Osteoblast (primary cell): ENCODE measurements around the gene C18orf63. TPM values are rescaled to one million over a fixed set of nuclear protein-coding genes. Genes with fewer than 3 reads are reported as not detected.

Source experiments
- DNase-seq: peaks from one replicate; pipeline ENCODE4 v3.0.0; 2011; ENCODE audit warnings: low spot score, mixed read lengths; ENCODE audit not compliant: insufficient read length; ENCODE audit errors: missing footprints
- H2AFZ ChIP-seq: 2 replicates; pipeline ENCODE4 v1.6.0; 2011; ENCODE audit warnings: mild to moderate bottlenecking, low read length
- H3K27ac ChIP-seq: 2 replicates; pipeline ENCODE4 v1.5.1; 2011; ENCODE audit warnings: mild to moderate bottlenecking, low read depth, low read length, moderate library complexity
- H3K27me3 ChIP-seq: 2 replicates; pipeline ENCODE4 v1.6.0; 2012; ENCODE audit warnings: mild to moderate bottlenecking, control low read depth, inconsistent platforms, low read length, moderate library complexity; ENCODE audit not compliant: insufficient read depth
- H3K36me3 ChIP-seq: 2 replicates; pipeline ENCODE4 v1.5.1; 2011; ENCODE audit warnings: mild to moderate bottlenecking, low read length, control low read depth, moderate library complexity; ENCODE audit not compliant: insufficient read depth
- H3K4me1 ChIP-seq: 2 replicates; pipeline ENCODE4 v1.5.1; 2011; ENCODE audit warnings: mild to moderate bottlenecking, low read length, control low read depth, moderate library complexity; ENCODE audit not compliant: insufficient read depth
- H3K4me2 ChIP-seq: 2 replicates; pipeline ENCODE4 v1.6.0; 2011; ENCODE audit warnings: mild to moderate bottlenecking, low read length; ENCODE audit not compliant: insufficient read depth
- H3K4me3 ChIP-seq: fragments of 200-600 bp; sonication (generic); 3 replicates; pipeline ENCODE4 v1.5.1; 2012; ENCODE audit warnings: mild to moderate bottlenecking, low read length, inconsistent platforms; ENCODE audit not compliant: insufficient read depth
- H3K79me2 ChIP-seq: 2 replicates; pipeline ENCODE4 v1.6.0; 2012; ENCODE audit warnings: mild to moderate bottlenecking, low read length, control low read depth, inconsistent platforms; ENCODE audit not compliant: insufficient read depth
- H3K9me3 ChIP-seq: 2 replicates; pipeline ENCODE4 v1.5.1; 2011; ENCODE audit warnings: low read depth, low read length, control low read depth
- H4K20me1 ChIP-seq: 2 replicates; pipeline ENCODE4 v1.6.0; 2012; ENCODE audit warnings: mild to moderate bottlenecking, low read length, control low read depth; ENCODE audit not compliant: insufficient read depth
- CTCF ChIP-seq: IDR thresholded peaks from 2 replicates; pipeline ENCODE4 v1.5.1; 2011; ENCODE audit warnings: mild to moderate bottlenecking, low read depth, low read length, moderate library complexity; ENCODE audit errors: extremely low read depth
- total RNA-seq: library from RNA; depleted of rRNA; stranded (reverse); fragments of >200 nt; gene quantifications from 2 replicates; pipeline ENCODE4 v1.2.3, GENCODE V29; 2012

The C18orf63 gene
- total RNA-seq, 1 donor = not detected

DNA sequence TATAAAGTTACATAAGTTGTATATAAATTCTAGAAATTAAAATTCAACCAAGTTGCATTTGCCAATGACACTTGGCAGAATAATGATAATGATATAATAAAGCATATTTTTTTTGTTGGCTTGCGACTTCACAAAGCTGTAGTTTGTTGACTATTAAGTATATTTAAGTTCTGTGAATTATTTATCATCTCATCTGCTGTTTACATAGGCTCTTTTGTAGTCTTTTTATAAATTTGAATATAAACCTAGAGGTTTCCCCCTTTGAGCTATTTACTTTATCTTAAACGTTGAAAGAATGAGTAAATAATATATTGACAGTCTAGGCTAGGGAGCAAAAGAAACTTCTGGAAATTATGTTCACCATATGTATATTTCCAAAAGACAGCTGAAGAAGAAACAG, 32.9 kb downstream of the C18orf63 start:
- no peak for TF ChIP-seq CTCF
- Histone ChIP-seq H3K9me3 (no peaks in the 10 kb centered on the region), H3K36me3 (no peaks in the 10 kb centered on the region), H3K27ac (no peak overlapping the region), H3K4me3 (no peak overlapping the region), H3K4me1 (peaks cover 5% of the 10 kb centered on the region), H3K4me2 (no peak overlapping the region), H4K20me1 (no peaks in the 10 kb centered on the region), H3K79me2 (no peaks in the 10 kb centered on the region), H3K27me3 (no peaks in the 10 kb centered on the region), H2AFZ (no peak overlapping the region)
- no peak for DNase-seq

- peak overlapping the region; percentile 45 for H2AFZ ChIP-seq
- TF ChIP-seq CTCF = no peak
Measured at GRCh38 chr18:74351354-74351753, 35.7 kb downstream of the C18orf63 start.

GRCh38 chr18:74353169-74353775, 37.6 kb downstream of the C18orf63 start:
- TF ChIP-seq CTCF = peak; percentile 76

More at GRCh38 chr18:74351354-74351753, 35.7 kb downstream of the C18orf63 start:
- Histone ChIP-seq H3K4me1 (peaks cover 5% of the 10 kb centered on the region), H3K27me3 (peaks cover 12% of the 10 kb centered on the region), H4K20me1 (no peaks in the 10 kb centered on the region), H3K4me3 (no peak overlapping the region), H3K9me3 (no peaks in the 10 kb centered on the region), H3K36me3 (no peaks in the 10 kb centered on the region), H3K27ac (no peak overlapping the region), H3K79me2 (no peaks in the 10 kb centered on the region), H3K4me2 (no peak overlapping the region)
- no peak for DNase-seq

DNA sequence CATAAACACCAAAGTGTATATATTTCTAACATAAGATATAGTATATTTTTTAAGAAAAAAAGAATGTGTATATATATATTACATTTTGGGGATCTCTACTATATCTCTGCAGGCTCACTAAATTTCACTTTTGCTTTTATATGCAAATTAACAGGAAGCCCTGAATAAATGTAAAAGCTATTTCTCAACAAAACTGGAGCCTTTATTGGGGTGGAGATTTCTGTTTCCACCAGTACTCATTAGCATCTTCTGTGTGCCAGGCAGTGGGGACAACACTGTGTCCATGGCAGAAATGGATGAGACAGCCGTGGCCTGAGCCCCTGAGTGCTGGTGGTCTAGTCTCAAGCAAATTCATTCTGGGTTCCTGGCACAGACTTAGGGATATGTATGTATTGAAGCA, 41.3 kb downstream of the C18orf63 start:
- no peaks in the 10 kb centered on the region for H3K9me3 ChIP-seq
- no peak overlapping the region for H3K4me2 ChIP-seq
- H3K4me3 ChIP-seq = no peak overlapping the region
- no peaks in the 10 kb centered on the region for H4K20me1 ChIP-seq
- no peaks in the 10 kb centered on the region for H3K79me2 ChIP-seq
- no peak for DNase-seq
- no peaks in the 10 kb centered on the region for H3K4me1 ChIP-seq
- no peak for TF ChIP-seq CTCF
- H3K27me3 ChIP-seq = peaks cover 14% of the 10 kb centered on the region
- no peak overlapping the region for H2AFZ ChIP-seq
- H3K27ac ChIP-seq = no peak overlapping the region
- H3K36me3 ChIP-seq = no peaks in the 10 kb centered on the region

More at GRCh38 chr18:74353169-74353775, 37.6 kb downstream of the C18orf63 start:
- Histone ChIP-seq H4K20me1 (no peaks in the 10 kb centered on the region), H3K4me3 (no peak overlapping the region), H3K4me2 (no peak overlapping the region), H3K79me2 (no peaks in the 10 kb centered on the region), H3K36me3 (no peaks in the 10 kb centered on the region), H3K9me3 (no peaks in the 10 kb centered on the region), H3K4me1 (peaks cover 5% of the 10 kb centered on the region), H3K27me3 (peaks cover 14% of the 10 kb centered on the region), H3K27ac (no peak overlapping the region), H2AFZ (no peak overlapping the region)
- peak; percentile 86 for DNase-seq
